K562 (cell line): ENCODE results near the gene ECI2. TPM values are rescaled to one million over a fixed set of nuclear protein-coding genes. Genes with fewer than 3 reads are reported as not detected.
A peak's percentile ranks its signal among the peaks of the same experiment; 100 is the strongest.

Experiments used
- ATAC-seq: fragments of 200-7000 bp; cut with Tn5 transposase; 3 replicates; pipeline ENCODE4 v1.9.1; 2020; ENCODE audit warnings: moderate library complexity
- BruUV-seq: library from RNA; stranded (reverse); fragments of 400-500 nt; replicated peaks from 2 replicates; lab custom pipeline; 2021; lab: Mats Ljungman, UMichigan
- CTCF ChIA-PET: fragments of 300-600 bp; formaldehyde crosslinking; extraction: SDS; loops from one replicate; lab custom pipeline; 2021; ENCODE audit warnings: low intra/inter-chr PET ratio; lab: Yijun Ruan, JAX
- POLR2A ChIA-PET: fragments of 300-600, 350-650 bp; sonication (Branson Sonifier 250); formaldehyde crosslinking; extraction: SDS; loops from one replicate; lab custom pipeline; 2021; ENCODE audit warnings: antibody characterized with exemption, inconsistent platforms; lab: Yijun Ruan, JAX
- DNase-seq, 4 experiments: peaks; one replicate each; pipeline versions ENCODE4 v3.0.0 to v3.0.0-alpha.2; 2011 to 2018; ENCODE audit warnings: low spot score in 3 of 4, mixed read lengths in 3 of 4; ENCODE audit errors: extremely low read depth in 1 of 4
- FAIRE-seq: peaks from 2 replicates; lab custom pipeline; 2011; peaks lifted over from hg19 to GRCh38; lab: Jason Lieb, UNC
- H2AFZ ChIP-seq: 2 replicates; pipeline ENCODE4 v1.6.0; 2011; ENCODE audit warnings: low read depth, low read length, control low read depth, inconsistent platforms
- H3K27ac ChIP-seq: fragments of 200-600 bp; 3 replicates; pipeline ENCODE4 v1.8.0; 2011; ENCODE audit warnings: low read depth, mild to moderate bottlenecking, control low read depth, inconsistent platforms, low read length, moderate library complexity, mixed read lengths; ENCODE audit errors: extremely low read depth
- H3K27me3 ChIP-seq, 2 experiments: fragments of 300-600 bp in 1 of 2; 2 replicates in 1 of 2; 3 replicates in 1 of 2; pipeline versions ENCODE4 v1.6.0 to v1.8.0; 2011; ENCODE audit warnings: inconsistent platforms in 2 of 2, low read length in 2 of 2, mild to moderate bottlenecking in 1 of 2, mixed read lengths in 1 of 2, moderate library complexity in 1 of 2; ENCODE audit not compliant: control insufficient read depth in 2 of 2, insufficient read depth in 2 of 2
- H3K36me3 ChIP-seq: fragments of 300-600 bp; 3 replicates; pipeline ENCODE4 v1.8.0; 2011; ENCODE audit warnings: mild to moderate bottlenecking, low read length, inconsistent platforms; ENCODE audit not compliant: control insufficient read depth, insufficient read depth
- H3K4me1 ChIP-seq, 2 experiments: fragments of 200-600 bp in 1 of 2; replicated peaks in 1 of 2; 2 replicates in 1 of 2; 3 replicates in 1 of 2; pipeline versions ENCODE4 v1.5.1 to v1.8.0; 2011; ENCODE audit warnings: inconsistent platforms in 2 of 2, low read length in 2 of 2, mild to moderate bottlenecking in 1 of 2, mixed read lengths in 1 of 2, moderate library complexity in 1 of 2; ENCODE audit not compliant: control insufficient read depth in 2 of 2, insufficient read depth in 2 of 2
- H3K4me2 ChIP-seq: 2 replicates; pipeline ENCODE4 v1.6.1; 2011; ENCODE audit warnings: low read length, control low read depth, inconsistent platforms, mixed read lengths; ENCODE audit not compliant: insufficient read depth
- H3K4me3 ChIP-seq: fragments of 200-600 bp; sonication (generic), shearing (Covaris generic); 2 replicates; pipeline ENCODE4 v1.5.1; 2016; ENCODE audit warnings: control low read depth, inconsistent platforms
- H3K79me2 ChIP-seq: fragments of 200-600 bp; 3 replicates; pipeline ENCODE4 v1.8.0; 2011; ENCODE audit warnings: low read length, inconsistent platforms; ENCODE audit not compliant: control insufficient read depth, insufficient read depth
- H3K9ac ChIP-seq, 2 experiments: 2 replicates each; pipeline versions ENCODE4 v1.6.0 to v1.6.1; 2011; ENCODE audit warnings: low read depth in 2 of 2, low read length in 2 of 2, control low read depth in 1 of 2, inconsistent platforms in 1 of 2, mild to moderate bottlenecking in 1 of 2, mixed read lengths in 1 of 2; ENCODE audit not compliant: insufficient read depth in 1 of 2
- H3K9me1 ChIP-seq: one replicate; pipeline ENCODE4 v1.6.0; 2011; ENCODE audit warnings: inconsistent platforms, mild to moderate bottlenecking, low read length, moderate library complexity; ENCODE audit not compliant: control insufficient read depth, insufficient read depth
- H3K9me3 ChIP-seq: replicated peaks from 2 replicates; pipeline ENCODE4 v1.5.1; 2011; ENCODE audit warnings: low read depth, low read length, inconsistent platforms; ENCODE audit not compliant: control insufficient read depth, insufficient read depth
- H4K20me1 ChIP-seq: replicated peaks from 2 replicates; pipeline ENCODE4 v1.6.1; 2011; ENCODE audit warnings: low read length, inconsistent platforms, mixed read lengths; ENCODE audit not compliant: control insufficient read depth, insufficient read depth
- CBX5 ChIP-seq: IDR thresholded peaks from 2 replicates; pipeline ENCODE4 v1.6.1; 2014; ENCODE audit warnings: low read depth, borderline replicate concordance
- CHCHD3 ChIP-seq: fragments of 250-450 bp; sonication (Bioruptor Pico); IDR thresholded peaks from 2 replicates; pipeline ENCODE4 v2.1.2; 2022; ENCODE audit warnings: mild to moderate bottlenecking
- ELF4 ChIP-seq: fragments of 450-650 bp; formaldehyde crosslinking; IDR thresholded peaks from 2 replicates; pipeline ENCODE4 v1.4.0; 2022; ENCODE audit warnings: missing genetic modification characterization
- ETV6 ChIP-seq, 3 experiments: fragments of 150-350 bp in 1 of 3; sonication (generic) in 1 of 3; formaldehyde crosslinking in 1 of 3; IDR thresholded peaks; 2 replicates each; pipeline versions ENCODE4 v1.6.1 to v1.8.0; 2014 to 2022; ENCODE audit warnings: borderline replicate concordance in 2 of 3, low read depth in 2 of 3, antibody characterized with exemption in 1 of 3, low read length in 1 of 3, mild to moderate bottlenecking in 1 of 3, missing genetic modification reagents in 1 of 3
- MAFG ChIP-seq: fragments of 450-650 bp; conservative IDR thresholded peaks from 2 replicates; pipeline ENCODE4 v1.6.1; 2016; ENCODE audit warnings: missing genetic modification characterization, missing compliant biosample characterization
- MEF2A ChIP-seq: IDR thresholded peaks from 2 replicates; pipeline ENCODE4 v1.6.1; 2011; ENCODE audit warnings: low read depth, mild to moderate bottlenecking, low read length, moderate library complexity; ENCODE audit not compliant: control insufficient read depth
- NELFE ChIP-seq: IDR thresholded peaks from 2 replicates; pipeline ENCODE4 v1.6.1; 2011; ENCODE audit warnings: mild to moderate bottlenecking; ENCODE audit not compliant: insufficient read depth, insufficient read length
- POLR2H ChIP-seq: IDR thresholded peaks from 2 replicates; pipeline ENCODE4 v1.6.1; 2016; ENCODE audit warnings: missing genetic modification characterization, low read depth, mild to moderate bottlenecking, control low read depth, missing compliant biosample characterization, moderate library complexity
- RHOXF2B ChIP-seq: fragments of 250-450 bp; sonication (Bioruptor Pico); conservative IDR thresholded peaks from 2 replicates; pipeline ENCODE4 v1.5.1; 2021
- SRF ChIP-seq, 2 experiments: fragments of 250-450, 450-650 bp in 1 of 2; sonication (Bioruptor Pico) in 1 of 2; sonication (generic) in 1 of 2; formaldehyde crosslinking; IDR thresholded peaks; 2 replicates each; pipeline versions ENCODE4 v1.5.0 to v1.5.1; 2020 to 2022; ENCODE audit warnings: mild to moderate bottlenecking in 1 of 2, missing genetic modification reagents in 1 of 2
- ZBED1 ChIP-seq: IDR thresholded peaks from 2 replicates; pipeline ENCODE4 v1.6.1; 2014
- ZNF717 ChIP-seq: fragments of 250-450 bp; sonication (Bioruptor Pico); IDR thresholded peaks from 2 replicates; pipeline ENCODE4 v1.5.0; 2021
- WGBS: fragments of 100-300 bp; shearing (Covaris generic); methylation state at CpG from one replicate; pipeline ENCODE4 v1.1.6; 2016; ENCODE audit warnings: low coverage, mixed read lengths; ENCODE audit not compliant: insufficient coverage; ENCODE audit errors: missing lambda C conversion rate; 5-methylcytosine and 5-hydroxymethylcytosine counted together
- in situ Hi-C: fragments of 300-500 bp; cut with MboI; formaldehyde crosslinking; loops from 4 replicates; pipeline ENCODE4 v1.15.0; 2018; ENCODE audit warnings: inconsistent platforms, mixed read lengths
- intact Hi-C: fragments of 100-400 bp; cut with micrococcal nuclease; formaldehyde crosslinking; loops from 2 replicates; pipeline ENCODE4 v1.14.2; 2022
- polyA plus RNA-seq, 8 experiments: library from polyadenylated mRNA; depleted of rRNA in 4 of 8; stranded (reverse) in 5 of 8; unstranded in 3 of 8; fragments of >200 nt; fragmentation: Nextera tagmentation in 2 of 8; fragmentation: Illumina TruSeq in 1 of 8; extraction: Ambion mirVana in 2 of 8; extraction: Trizol in 1 of 8; gene quantifications; 2 replicates each; pipeline versions ENCODE4 v1.2.1 to v1.2.3, GENCODE V29; 2011 to 2014; ENCODE audit warnings: inconsistent platforms in 1 of 8, missing spikeins in 1 of 8
- total RNA-seq, 7 experiments: library from RNA; depleted of rRNA in 6 of 7; stranded (reverse); fragments of >200 nt in 6 of 7; fragmentation: Illumina TruSeq in 2 of 7; extraction: Trizol in 2 of 7; gene quantifications; 2 replicates each; pipeline versions ENCODE4 v1.2.1 to v1.2.3, GENCODE V29; 2011 to 2021; ENCODE audit warnings: low replicate concordance in 1 of 7
- TF ChIP-seq, protein P1 (sequence below): fragments of 200-800 bp; sonication (Bioruptor generic); IDR thresholded peaks from 2 replicates; pipeline ENCODE4 v1.6.1; 2017; ENCODE audit warnings: missing genetic modification characterization, missing compliant biosample characterization
- TF ChIP-seq, protein P2 (sequence below): fragments of 450-650 bp; formaldehyde crosslinking; IDR thresholded peaks from 2 replicates; pipeline ENCODE4 v1.4.0; 2022; ENCODE audit warnings: missing genetic modification characterization
- TF ChIP-seq, protein P3 (sequence below), 2 experiments: IDR thresholded peaks; 2 replicates each; pipeline ENCODE4 v1.6.1; 2011; ENCODE audit warnings: borderline replicate concordance in 1 of 2, control low read depth in 1 of 2, low read depth in 1 of 2, low read length in 1 of 2, mild to moderate bottlenecking in 1 of 2, mixed read lengths in 1 of 2, moderate library complexity in 1 of 2; ENCODE audit not compliant: insufficient read depth in 1 of 2, insufficient read length in 1 of 2, poor library complexity in 1 of 2, severe bottlenecking in 1 of 2; ENCODE audit errors: extremely low read depth in 1 of 2
- TF ChIP-seq, protein P4 (sequence below): fragments of 450-650 bp; IDR thresholded peaks from 2 replicates; pipeline ENCODE4 v1.6.1; 2017; ENCODE audit warnings: mild to moderate bottlenecking, moderate library complexity

The ECI2 gene
- total and polyA plus RNA-seq, 9 of the 15 experiments (the other 6 are each of a cell fraction or from before 2014, with no cell fraction given) = 80.7 to 377 (median 142) TPM

DNA sequence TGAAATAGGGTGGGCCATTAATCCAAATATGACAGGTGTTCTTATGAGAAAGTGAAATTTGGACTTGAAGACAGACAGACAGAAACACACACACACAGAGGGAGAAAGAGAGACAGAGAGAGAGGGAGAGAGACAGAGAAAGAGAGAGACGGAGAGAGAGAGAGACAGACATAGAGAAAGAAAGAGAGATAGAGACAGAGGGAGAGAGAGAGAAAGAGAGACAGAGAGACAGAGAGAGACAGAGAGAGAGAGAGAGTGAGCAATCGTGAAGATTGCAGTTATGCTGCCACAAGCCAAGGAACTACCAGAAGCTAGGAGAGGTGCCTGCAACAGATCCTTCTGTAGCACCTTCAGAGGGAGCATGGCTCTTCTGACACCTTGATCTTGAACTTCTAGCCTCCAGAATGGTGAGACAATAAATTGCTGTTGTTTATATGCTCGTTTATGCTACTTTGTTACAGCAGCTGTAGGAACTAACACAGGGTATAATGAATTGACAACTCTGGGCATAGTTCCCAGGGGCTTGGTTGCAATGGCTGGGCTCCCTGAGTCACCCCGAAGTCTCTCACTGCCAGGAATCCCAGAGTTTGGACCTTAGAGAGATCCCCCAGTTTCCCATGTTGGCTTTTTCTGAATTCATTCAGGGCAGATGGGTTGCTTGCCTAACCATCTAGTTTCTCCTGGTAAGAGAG lies 44.7 kb upstream of the ECI2 start:
- peak overlapping the region; percentile 77 for H2AFZ ChIP-seq
- no peak overlapping the region for H3K4me3 ChIP-seq
- in situ Hi-C loops (loop anchor here (10.0 kb wide), 1 partner anchor 435 kb away; no protein-coding TSS in a partner anchor), intact Hi-C loops (no loop called here)
- 11% methylated on average over 4 of the region's 4 CpGs for WGBS
- FAIRE-seq (no peak), DNase-seq (peak in 1 of 4 experiments; percentile 7), ATAC-seq (no peak)
- H3K4me1 ChIP-seq = peaks cover 0 to 20% of the 10 kb centered on the region in 2 experiments; a peak in 3 of 5 replicates
- H3K36me3 ChIP-seq = no peaks in the 10 kb centered on the region
- BruUV-seq = no TSS peak
- H3K4me2 ChIP-seq = no peak overlapping the region
- no peaks in the 10 kb centered on the region for H3K27me3 ChIP-seq
- H3K27ac ChIP-seq = no peak overlapping the region
- no peak overlapping the region for H3K9ac ChIP-seq
- H3K79me2 ChIP-seq = no peaks in the 10 kb centered on the region
- POLR2A ChIA-PET = interaction anchor here (0.7 kb wide), 1 partner anchor 10 kb away, joined by 4 read pairs; no protein-coding TSS in a partner anchor
- no peaks in the 10 kb centered on the region for H4K20me1 ChIP-seq
- peaks cover 2% of the 10 kb centered on the region for H3K9me3 ChIP-seq
- no peaks in the 10 kb centered on the region for H3K9me1 ChIP-seq
- CTCF ChIA-PET = no interaction called here
- TF ChIP-seq SRF (CRISPR knock-in tag; IDR thresholded peaks at IDR 0.05) (no peak), RHOXF2B (CRISPR knock-in tag) (no peak), NELFE (no peak), ZBED1 (no peak), ETV6 (IDR thresholded peaks at IDR 0.05; ENCODE audit: borderline replicate concordance in 1 of 2, low read depth in 2 of 2, low read length in 1 of 2) (no peak), ETV6 (CRISPR knock-in tag; IDR thresholded peaks at IDR 0.05; ENCODE audit: borderline replicate concordance) (no peak), ZNF717 (CRISPR knock-in tag) (no peak), CHCHD3 (CRISPR knock-in tag) (no peak), ELF4 (CRISPR knock-in tag) (peak; percentile 56; the same call in 1 of the 2 replicates), POLR2H (tag) (no peak), MEF2A (no peak), MAFG (tag) (no peak), CBX5 (no peak)
- TF ChIP-seq, protein P1, sequence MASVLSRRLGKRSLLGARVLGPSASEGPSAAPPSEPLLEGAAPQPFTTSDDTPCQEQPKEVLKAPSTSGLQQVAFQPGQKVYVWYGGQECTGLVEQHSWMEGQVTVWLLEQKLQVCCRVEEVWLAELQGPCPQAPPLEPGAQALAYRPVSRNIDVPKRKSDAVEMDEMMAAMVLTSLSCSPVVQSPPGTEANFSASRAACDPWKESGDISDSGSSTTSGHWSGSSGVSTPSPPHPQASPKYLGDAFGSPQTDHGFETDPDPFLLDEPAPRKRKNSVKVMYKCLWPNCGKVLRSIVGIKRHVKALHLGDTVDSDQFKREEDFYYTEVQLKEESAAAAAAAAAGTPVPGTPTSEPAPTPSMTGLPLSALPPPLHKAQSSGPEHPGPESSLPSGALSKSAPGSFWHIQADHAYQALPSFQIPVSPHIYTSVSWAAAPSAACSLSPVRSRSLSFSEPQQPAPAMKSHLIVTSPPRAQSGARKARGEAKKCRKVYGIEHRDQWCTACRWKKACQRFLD (CRISPR knock-in tag) = no peak
- TF ChIP-seq, protein P2, sequence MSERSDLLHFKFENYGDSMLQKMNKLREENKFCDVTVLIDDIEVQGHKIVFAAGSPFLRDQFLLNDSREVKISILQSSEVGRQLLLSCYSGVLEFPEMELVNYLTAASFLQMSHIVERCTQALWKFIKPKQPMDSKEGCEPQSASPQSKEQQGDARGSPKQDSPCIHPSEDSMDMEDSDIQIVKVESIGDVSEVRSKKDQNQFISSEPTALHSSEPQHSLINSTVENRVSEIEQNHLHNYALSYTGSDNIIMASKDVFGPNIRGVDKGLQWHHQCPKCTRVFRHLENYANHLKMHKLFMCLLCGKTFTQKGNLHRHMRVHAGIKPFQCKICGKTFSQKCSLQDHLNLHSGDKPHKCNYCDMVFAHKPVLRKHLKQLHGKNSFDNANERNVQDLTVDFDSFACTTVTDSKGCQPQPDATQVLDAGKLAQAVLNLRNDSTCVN (CRISPR knock-in tag) = peak; percentile 87
- TF ChIP-seq, protein P3, sequence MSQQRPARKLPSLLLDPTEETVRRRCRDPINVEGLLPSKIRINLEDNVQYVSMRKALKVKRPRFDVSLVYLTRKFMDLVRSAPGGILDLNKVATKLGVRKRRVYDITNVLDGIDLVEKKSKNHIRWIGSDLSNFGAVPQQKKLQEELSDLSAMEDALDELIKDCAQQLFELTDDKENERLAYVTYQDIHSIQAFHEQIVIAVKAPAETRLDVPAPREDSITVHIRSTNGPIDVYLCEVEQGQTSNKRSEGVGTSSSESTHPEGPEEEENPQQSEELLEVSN (IDR thresholded peaks at IDR 0.05; ENCODE audit: borderline replicate concordance in 1 of 2, extremely low read depth in 1 of 2, insufficient read depth in 1 of 2, insufficient read length in 1 of 2, low read depth in 1 of 2, low read length in 1 of 2, poor library complexity in 1 of 2, severe bottlenecking in 1 of 2) = no peak
- TF ChIP-seq, protein P4, sequence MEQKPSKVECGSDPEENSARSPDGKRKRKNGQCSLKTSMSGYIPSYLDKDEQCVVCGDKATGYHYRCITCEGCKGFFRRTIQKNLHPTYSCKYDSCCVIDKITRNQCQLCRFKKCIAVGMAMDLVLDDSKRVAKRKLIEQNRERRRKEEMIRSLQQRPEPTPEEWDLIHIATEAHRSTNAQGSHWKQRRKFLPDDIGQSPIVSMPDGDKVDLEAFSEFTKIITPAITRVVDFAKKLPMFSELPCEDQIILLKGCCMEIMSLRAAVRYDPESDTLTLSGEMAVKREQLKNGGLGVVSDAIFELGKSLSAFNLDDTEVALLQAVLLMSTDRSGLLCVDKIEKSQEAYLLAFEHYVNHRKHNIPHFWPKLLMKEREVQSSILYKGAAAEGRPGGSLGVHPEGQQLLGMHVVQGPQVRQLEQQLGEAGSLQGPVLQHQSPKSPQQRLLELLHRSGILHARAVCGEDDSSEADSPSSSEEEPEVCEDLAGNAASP = no peak
